GM12801 (cell line): ENCODE measurements around the gene CPSF7.

Experiments used
- TF ChIP-seq, protein P1 (sequence below): IDR thresholded peaks from one replicate; pipeline ENCODE4 v1.5.1; 2011; ENCODE audit warnings: control low read depth; ENCODE audit not compliant: insufficient read length; ENCODE audit errors: extremely low read depth

Gene CPSF7

DNA sequence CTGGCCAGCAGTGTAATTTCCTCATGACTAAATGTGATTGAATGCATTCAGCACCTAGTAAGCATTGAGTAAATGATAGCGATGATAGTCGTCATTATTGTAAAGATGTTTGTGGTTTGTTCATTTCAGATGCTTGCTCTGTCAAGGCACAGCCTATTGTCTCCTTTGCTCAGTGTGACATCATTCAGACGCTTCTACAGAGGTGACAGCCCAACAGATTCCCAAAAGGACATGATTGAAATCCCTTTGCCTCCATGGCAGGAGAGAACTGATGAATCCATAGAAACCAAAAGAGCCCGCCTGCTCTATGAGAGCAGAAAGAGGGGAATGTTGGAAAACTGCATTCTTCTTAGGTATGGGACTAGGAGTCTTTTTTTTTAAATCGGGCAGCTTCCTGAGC, 7.7 kb upstream of the CPSF7 start:
- TF ChIP-seq, protein P1, sequence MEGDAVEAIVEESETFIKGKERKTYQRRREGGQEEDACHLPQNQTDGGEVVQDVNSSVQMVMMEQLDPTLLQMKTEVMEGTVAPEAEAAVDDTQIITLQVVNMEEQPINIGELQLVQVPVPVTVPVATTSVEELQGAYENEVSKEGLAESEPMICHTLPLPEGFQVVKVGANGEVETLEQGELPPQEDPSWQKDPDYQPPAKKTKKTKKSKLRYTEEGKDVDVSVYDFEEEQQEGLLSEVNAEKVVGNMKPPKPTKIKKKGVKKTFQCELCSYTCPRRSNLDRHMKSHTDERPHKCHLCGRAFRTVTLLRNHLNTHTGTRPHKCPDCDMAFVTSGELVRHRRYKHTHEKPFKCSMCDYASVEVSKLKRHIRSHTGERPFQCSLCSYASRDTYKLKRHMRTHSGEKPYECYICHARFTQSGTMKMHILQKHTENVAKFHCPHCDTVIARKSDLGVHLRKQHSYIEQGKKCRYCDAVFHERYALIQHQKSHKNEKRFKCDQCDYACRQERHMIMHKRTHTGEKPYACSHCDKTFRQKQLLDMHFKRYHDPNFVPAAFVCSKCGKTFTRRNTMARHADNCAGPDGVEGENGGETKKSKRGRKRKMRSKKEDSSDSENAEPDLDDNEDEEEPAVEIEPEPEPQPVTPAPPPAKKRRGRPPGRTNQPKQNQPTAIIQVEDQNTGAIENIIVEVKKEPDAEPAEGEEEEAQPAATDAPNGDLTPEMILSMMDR, result no peak

GRCh38 chr11:61429346-61429690, 457 bp downstream of the CPSF7 start:
- TF ChIP-seq, protein P1, result no peak

- TF ChIP-seq, protein P1, result no peak
Measured at GRCh38 chr11:61425367-61426131, 4.2 kb downstream of the CPSF7 start.

DNA sequence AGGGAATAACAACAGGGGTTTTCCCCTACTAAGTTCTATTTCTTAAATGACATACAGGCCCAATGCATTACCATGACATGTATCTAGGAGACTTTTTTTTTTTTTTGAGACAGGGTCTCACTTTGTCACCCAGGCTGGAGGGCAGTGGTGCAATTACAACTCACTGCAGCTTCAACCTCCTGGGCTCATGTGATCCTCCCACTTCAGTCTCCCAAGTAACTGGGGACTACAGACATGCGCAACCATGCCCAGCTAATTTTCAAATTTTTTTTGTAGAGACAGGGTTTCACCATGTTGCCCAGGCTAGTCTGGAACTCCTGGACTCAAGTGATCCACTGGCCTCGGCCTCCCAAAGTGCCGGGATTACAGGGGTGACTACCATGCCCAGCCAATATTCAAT, 7.5 kb downstream of the CPSF7 start:
- TF ChIP-seq, protein P1, result no peak

GRCh38 chr11:61418136-61418535, 11.6 kb downstream of the CPSF7 start:
- TF ChIP-seq, protein P1, result no peak

DNA sequence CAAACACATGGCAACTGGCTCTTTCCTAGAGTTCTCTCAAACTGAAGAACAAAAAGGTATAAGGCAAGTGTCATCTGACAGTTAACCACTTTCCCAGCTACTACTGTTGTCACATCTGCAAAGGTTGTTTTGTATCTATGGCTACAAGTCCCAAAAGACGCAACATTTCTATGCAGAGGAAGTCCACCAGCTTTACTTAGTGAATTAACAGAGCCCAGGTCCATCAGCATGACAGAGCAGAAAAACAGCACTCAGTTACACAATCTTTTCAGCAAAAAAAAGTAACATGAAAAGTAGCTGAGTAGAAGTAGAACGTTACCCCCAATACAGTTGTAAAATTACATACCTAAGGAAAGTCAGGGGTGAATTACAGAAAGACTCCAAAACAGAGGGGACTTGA, 12.1 kb downstream of the CPSF7 start:
- TF ChIP-seq, protein P1, result no peak

GRCh38 chr11:61416941-61417340, 12.8 kb downstream of the CPSF7 start:
- TF ChIP-seq, protein P1, result no peak
